Body of pancreas (tissue), 4 donors: ENCODE measurements around the gene GJB1. TPM values are rescaled to one million over a fixed set of nuclear protein-coding genes. Genes with fewer than 3 reads are reported as not detected.

Experiments
- ATAC-seq: fragments of 150-250 bp; one replicate; pipeline ENCODE4 v1.9.1; 2016
- DNase-seq, 4 donors: peaks; one replicate each; pipeline ENCODE4 v3.0.0-alpha.2; 2019
- H3K27ac ChIP-seq, 4 donors: fragments of 200-600 bp; sonication (generic); 1 replicate in 3 of 4; 2 replicates in 1 of 4; pipeline versions ENCODE4 v1.5.1 to v1.6.1; 2016 to 2019; ENCODE audit warnings: mild to moderate bottlenecking in 1 of 4, mixed read lengths in 1 of 4, moderate library complexity in 1 of 4
- H3K27me3 ChIP-seq, 2 donors: fragments of 200-600 bp; sonication (generic); one replicate each; pipeline ENCODE4 v1.6.0; 2016; ENCODE audit warnings: mild to moderate bottlenecking in 1 of 2
- H3K36me3 ChIP-seq, 2 donors: fragments of 200-600 bp; sonication (generic); replicated peaks in 1 of 2; 2 replicates each; pipeline ENCODE4 v1.5.1; 2016; ENCODE audit warnings: low read depth in 2 of 2; ENCODE audit not compliant: insufficient read depth in 1 of 2
- H3K4me1 ChIP-seq: fragments of 200-600 bp; sonication (generic); one replicate; pipeline ENCODE4 v1.6.0; 2016
- H3K4me3 ChIP-seq, 2 donors: fragments of 200-600 bp; sonication (generic); 1 replicate in 1 of 2; 2 replicates in 1 of 2; pipeline ENCODE4 v1.5.1; 2016 to 2019
- H3K9me3 ChIP-seq, 3 donors: fragments of 200-600 bp; sonication (generic); 1 replicate in 2 of 3; 2 replicates in 1 of 3; pipeline ENCODE4 v1.5.1; 2016
- CTCF ChIP-seq, 7 experiments: fragments of 450-650 bp in 4 of 7; fragments of 200-600 bp in 3 of 7; sonication (generic) in 3 of 7; IDR thresholded peaks; one replicate each; pipeline ENCODE4 v1.5.1; 2016 to 2019; ENCODE audit warnings: antibody characterized with exemption in 7 of 7
- POLR2A ChIP-seq, 3 donors: fragments of 450-650 bp; IDR thresholded peaks; one replicate each; pipeline ENCODE4 v1.6.1; 2016; ENCODE audit warnings: antibody characterized with exemption in 3 of 3, mild to moderate bottlenecking in 2 of 3
- WGBS, 2 donors: methylation state at CpG; one replicate each; pipeline ENCODE4 v1.1.5; 2017; 5-methylcytosine and 5-hydroxymethylcytosine counted together
- intact Hi-C: fragments of 100-400 bp; cut with DNase I; formaldehyde crosslinking; loops from one replicate; pipeline ENCODE4 v1.15.1; 2023
- total RNA-seq, 2 donors: library from RNA; depleted of rRNA; stranded (reverse); fragments of >200 nt; gene quantifications; one replicate each; pipeline ENCODE4 v1.1.0, GENCODE V29; 2016

The GJB1 gene
- total RNA-seq, 2 donors from 2014 or later, result 24.7 to 31.4 TPM

- peaks cover 43% of the 10 kb centered on the region for H3K4me1 ChIP-seq
- peak overlapping the region in 1 of 4 donors; percentile 45 for H3K27ac ChIP-seq
- H3K9me3 ChIP-seq, result no peaks in the 10 kb centered on the region
- no peak overlapping the region for H3K4me3 ChIP-seq
- H3K27me3 ChIP-seq, result no peaks in the 10 kb centered on the region
- no peaks in the 10 kb centered on the region for H3K36me3 ChIP-seq
- DNase-seq (no peak), ATAC-seq (no peak)
- intact Hi-C loops, result no loop called here
- whole genome bisulfite sequencing, 2 donors, result 44 to 76% methylated on average over 3 of the region's 5 CpGs
- TF ChIP-seq CTCF (IDR thresholded peaks at IDR 0.05) (no peak), POLR2A (IDR thresholded peaks at IDR 0.05) (no peak)
Measured at GRCh38 chrX:71225676-71226075, 2.7 kb downstream of the GJB1 start.

GRCh38 chrX:71227370-71228062, 4.5 kb downstream of the GJB1 start:
- peaks cover 35% of the 10 kb centered on the region for H3K4me1 ChIP-seq
- no peaks in the 10 kb centered on the region for H3K27me3 ChIP-seq
- no peak for DNase-seq
- WGBS, 2 donors, result 37 to 62% methylated on average over 4 to 5 of the region's 5 CpGs
- no peak overlapping the region for H3K4me3 ChIP-seq
- H3K36me3 ChIP-seq, result no peaks in the 10 kb centered on the region
- no peaks in the 10 kb centered on the region for H3K9me3 ChIP-seq
- TF ChIP-seq CTCF (IDR thresholded peaks at IDR 0.05) (no peak), POLR2A (IDR thresholded peaks at IDR 0.05) (no peak)
- intact Hi-C loops, result no loop called here
- no peak for ATAC-seq
- H3K27ac ChIP-seq, result no peak overlapping the region

GRCh38 chrX:71228063-71228642, 5.1 kb downstream of the GJB1 start:
- H3K36me3 ChIP-seq, result no peaks in the 10 kb centered on the region
- DNase-seq, result no peak
- peaks cover 29% of the 10 kb centered on the region for H3K4me1 ChIP-seq
- H3K4me3 ChIP-seq, result no peak overlapping the region
- no peaks in the 10 kb centered on the region for H3K9me3 ChIP-seq
- no peak for ATAC-seq
- 80 to 86% methylated on average over 1 of the region's 1 CpG for WGBS, 2 donors
- H3K27ac ChIP-seq, result no peak overlapping the region
- intact Hi-C loops, result no loop called here
- TF ChIP-seq CTCF (IDR thresholded peaks at IDR 0.05) (no peak), POLR2A (IDR thresholded peaks at IDR 0.05) (no peak)
- H3K27me3 ChIP-seq, result no peaks in the 10 kb centered on the region

DNA sequence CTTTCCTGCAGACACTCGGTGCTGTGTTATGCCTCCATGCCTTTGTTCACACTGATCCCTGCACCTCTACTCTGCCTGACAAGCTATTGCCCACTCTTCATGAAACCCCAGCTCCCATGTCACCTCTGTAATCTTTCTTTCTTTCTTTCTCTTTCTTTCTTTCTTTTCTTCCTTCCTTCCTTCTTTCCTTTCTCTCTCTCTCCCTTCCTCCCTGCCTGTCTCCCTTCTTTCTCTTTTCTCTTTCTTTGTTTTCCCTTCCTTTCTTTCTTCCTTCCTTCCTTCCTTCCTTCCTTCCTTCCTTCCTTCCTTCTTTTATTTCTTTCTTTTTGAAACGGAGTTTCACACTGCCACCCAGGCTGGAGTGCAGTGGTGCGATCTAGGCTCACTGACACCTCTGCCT, 12.5 kb downstream of the GJB1 start:
- DNase-seq (no peak), ATAC-seq (no peak)
- no peaks in the 10 kb centered on the region for H3K27me3 ChIP-seq
- H3K4me3 ChIP-seq, result no peak overlapping the region
- TF ChIP-seq POLR2A (IDR thresholded peaks at IDR 0.05) (no peak), CTCF (IDR thresholded peaks at IDR 0.05) (no peak)
- no peak overlapping the region for H3K27ac ChIP-seq
- no peaks in the 10 kb centered on the region for H3K9me3 ChIP-seq
- WGBS, 2 donors, result 88 to 93% methylated on average over 3 of the region's 3 CpGs
- no peaks in the 10 kb centered on the region for H3K36me3 ChIP-seq
- H3K4me1 ChIP-seq, result no peaks in the 10 kb centered on the region
- intact Hi-C loops, result no loop called here

- H3K4me1 ChIP-seq, result no peaks in the 10 kb centered on the region
- WGBS, 2 donors, result 100% methylated on average over 1 of the region's 1 CpG
- H3K9me3 ChIP-seq, result no peaks in the 10 kb centered on the region
- no peak overlapping the region for H3K27ac ChIP-seq
- TF ChIP-seq CTCF (IDR thresholded peaks at IDR 0.05), result no peak
- no peak for TF ChIP-seq POLR2A (IDR thresholded peaks at IDR 0.05)
- H3K36me3 ChIP-seq, result peaks cover 0 to 2% of the 10 kb centered on the region in 2 donors
- DNase-seq (no peak), ATAC-seq (no peak)
- intact Hi-C loops, result no loop called here
- H3K4me3 ChIP-seq, result no peak overlapping the region
- no peaks in the 10 kb centered on the region for H3K27me3 ChIP-seq
Measured at GRCh38 chrX:71236836-71237235, 13.8 kb downstream of the GJB1 start.
